DOHH2 (cell line): ENCODE measurements around the gene RNF213.

Experiments used
- H3F3A ChIP-seq: fragments of 200-600 bp; sonication (generic), shearing (Covaris generic); 2 replicates; pipeline ENCODE4 v1.6.0; 2016; ENCODE audit warnings: antibody characterized with exemption, mild to moderate bottlenecking; ENCODE audit not compliant: control insufficient read depth, insufficient read depth
- H3K27ac ChIP-seq: fragments of 200-600 bp; sonication (generic); 2 replicates; pipeline ENCODE4 v1.5.1; 2014; ENCODE audit warnings: low read depth, mild to moderate bottlenecking, low read length, moderate library complexity
- H3K27me3 ChIP-seq: fragments of 200-600 bp; sonication (generic); 2 replicates; pipeline ENCODE4 v1.6.1; 2014; ENCODE audit warnings: mild to moderate bottlenecking, low read length, mixed read lengths; ENCODE audit not compliant: control insufficient read depth
- H3K36me3 ChIP-seq: fragments of 200-600 bp; sonication (generic); 2 replicates; pipeline ENCODE4 v1.6.1; 2014; ENCODE audit warnings: mild to moderate bottlenecking, low read length, moderate library complexity, mixed read lengths; ENCODE audit not compliant: control insufficient read depth
- H3K4me1 ChIP-seq: fragments of 200-600 bp; sonication (generic); 2 replicates; pipeline ENCODE4 v1.6.1; 2014; ENCODE audit warnings: mild to moderate bottlenecking, low read length, mixed read lengths; ENCODE audit not compliant: control insufficient read depth
- H3K4me2 ChIP-seq: fragments of 200-600 bp; sonication (generic); 2 replicates; pipeline ENCODE4 v1.6.0; 2014; ENCODE audit warnings: mild to moderate bottlenecking, low read length, moderate library complexity
- H3K4me3 ChIP-seq: fragments of 200-600 bp; sonication (generic); 2 replicates; pipeline ENCODE4 v1.5.1; 2014; ENCODE audit warnings: mild to moderate bottlenecking, low read length, mixed read lengths
- H3K79me2 ChIP-seq: fragments of 200-600 bp; sonication (generic); 2 replicates; pipeline ENCODE4 v1.6.1; 2014; ENCODE audit warnings: mild to moderate bottlenecking, low read length, mixed read lengths; ENCODE audit not compliant: control insufficient read depth
- H3K9me2 ChIP-seq: fragments of 200-600 bp; sonication (generic); replicated peaks from 2 replicates; pipeline ENCODE4 v1.6.1; 2014; ENCODE audit warnings: mild to moderate bottlenecking, low read length, mixed read lengths; ENCODE audit not compliant: control insufficient read depth
- H3K9me3 ChIP-seq: fragments of 200-600 bp; sonication (generic); 2 replicates; pipeline ENCODE4 v1.6.1; 2014; ENCODE audit warnings: antibody characterized with exemption, low read length, mixed read lengths; ENCODE audit not compliant: control insufficient read depth, insufficient read depth
- H4K20me1 ChIP-seq: fragments of 200-600 bp; sonication (generic); 2 replicates; pipeline ENCODE4 v1.6.0; 2014; ENCODE audit warnings: low read depth, mild to moderate bottlenecking, antibody characterized with exemption, low read length, moderate library complexity; ENCODE audit not compliant: control insufficient read depth, insufficient read depth
- CTCF ChIP-seq: fragments of 200-600 bp; sonication (generic); IDR thresholded peaks from one replicate; pipeline ENCODE4 v1.5.1; 2014; ENCODE audit warnings: antibody characterized with exemption, mild to moderate bottlenecking, low read depth, low read length; ENCODE audit not compliant: poor library complexity, severe bottlenecking
- EZH2phosphoT487 ChIP-seq: fragments of 200-600 bp; sonication (generic); IDR thresholded peaks from 2 replicates; pipeline ENCODE4 v1.6.1; 2017; ENCODE audit warnings: borderline replicate concordance, mild to moderate bottlenecking, antibody characterized with exemption, low read length, moderate library complexity, mixed read lengths

RNF213 gene

DNA sequence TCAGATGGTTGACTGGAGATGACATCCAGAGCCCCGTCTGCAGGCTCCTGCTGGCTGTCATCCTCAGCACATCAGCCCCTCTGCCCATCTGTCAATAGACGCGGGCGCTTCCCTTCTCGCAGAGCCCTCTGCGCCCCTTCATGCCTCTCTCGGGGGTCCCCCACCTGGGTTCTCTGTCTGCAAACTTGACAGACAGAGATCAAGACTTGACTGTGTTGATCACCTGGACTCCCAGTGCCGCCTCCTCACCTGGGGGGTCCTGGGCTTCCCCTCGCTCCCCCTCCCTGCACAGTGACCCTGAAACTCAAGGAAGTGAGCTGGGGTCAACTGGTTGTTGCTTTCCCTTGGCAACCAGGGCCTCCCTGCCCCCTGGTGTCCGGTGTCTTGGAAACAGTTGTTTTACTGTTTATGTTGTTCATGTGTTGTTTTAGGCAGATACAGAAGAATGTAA is 31.9 kb downstream of the RNF213 start:
- H3F3A ChIP-seq = no peaks in the 10 kb centered on the region
- H3K4me2 ChIP-seq = no peak overlapping the region
- H3K9me3 ChIP-seq = no peaks in the 10 kb centered on the region
- H4K20me1 ChIP-seq = no peaks in the 10 kb centered on the region
- H3K9me2 ChIP-seq = no peaks in the 10 kb centered on the region
- no peaks in the 10 kb centered on the region for H3K36me3 ChIP-seq
- TF ChIP-seq EZH2phosphoT487 = no peak
- TF ChIP-seq CTCF = no peak
- H3K79me2 ChIP-seq = no peaks in the 10 kb centered on the region
- H3K27ac ChIP-seq = no peak overlapping the region
- H3K4me3 ChIP-seq = no peak overlapping the region
- no peaks in the 10 kb centered on the region for H3K27me3 ChIP-seq
- H3K4me1 ChIP-seq = no peaks in the 10 kb centered on the region

GRCh38 chr17:80294210-80294609 is 33.6 kb downstream of the RNF213 start:
- Histone ChIP-seq H3K79me2 (no peaks in the 10 kb centered on the region), H3K4me1 (no peaks in the 10 kb centered on the region), H4K20me1 (no peaks in the 10 kb centered on the region), H3F3A (no peaks in the 10 kb centered on the region), H3K9me2 (no peaks in the 10 kb centered on the region), H3K27me3 (no peaks in the 10 kb centered on the region), H3K4me2 (no peak overlapping the region), H3K4me3 (no peak overlapping the region), H3K27ac (no peak overlapping the region), H3K9me3 (no peaks in the 10 kb centered on the region), H3K36me3 (no peaks in the 10 kb centered on the region)
- TF ChIP-seq EZH2phosphoT487 (no peak), CTCF (no peak)

- H3K27ac ChIP-seq = no peak overlapping the region
- TF ChIP-seq EZH2phosphoT487 (no peak), CTCF (no peak)
- H3K36me3 ChIP-seq = no peaks in the 10 kb centered on the region
- H3F3A ChIP-seq = no peaks in the 10 kb centered on the region
- H4K20me1 ChIP-seq = no peaks in the 10 kb centered on the region
- H3K4me2 ChIP-seq = no peak overlapping the region
- no peaks in the 10 kb centered on the region for H3K4me1 ChIP-seq
- H3K9me2 ChIP-seq = no peaks in the 10 kb centered on the region
- H3K4me3 ChIP-seq = no peak overlapping the region
- H3K79me2 ChIP-seq = no peaks in the 10 kb centered on the region
- H3K27me3 ChIP-seq = no peaks in the 10 kb centered on the region
- H3K9me3 ChIP-seq = no peaks in the 10 kb centered on the region
These were observed 34.0 kb downstream of the RNF213 start for GRCh38 chr17:80294653-80295052.

DNA sequence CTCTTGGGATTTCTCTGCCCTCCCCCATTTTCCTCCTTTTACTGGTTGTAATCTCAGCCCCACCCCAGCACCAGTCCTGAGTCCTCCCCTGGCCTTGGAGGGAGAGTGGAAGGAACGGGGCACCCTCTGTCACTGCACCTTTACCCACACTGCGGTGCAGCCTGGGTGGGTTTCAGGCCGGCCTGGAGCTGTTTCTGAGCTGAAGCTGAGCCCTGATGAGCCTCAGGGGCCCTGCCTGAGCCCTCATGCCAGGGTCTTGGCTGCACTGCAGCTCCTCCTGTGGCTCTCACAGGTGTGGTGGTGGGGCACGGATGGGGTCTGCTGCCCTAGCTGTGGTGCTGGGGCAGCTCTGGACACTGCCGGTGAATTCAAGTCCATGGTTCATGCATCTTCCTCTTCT is 34.5 kb downstream of the RNF213 start:
- TF ChIP-seq CTCF (no peak), EZH2phosphoT487 (no peak)
- Histone ChIP-seq H3K27me3 (no peaks in the 10 kb centered on the region), H3F3A (no peaks in the 10 kb centered on the region), H3K4me1 (no peaks in the 10 kb centered on the region), H3K4me2 (no peak overlapping the region), H3K36me3 (no peaks in the 10 kb centered on the region), H3K9me3 (no peaks in the 10 kb centered on the region), H3K27ac (no peak overlapping the region), H3K4me3 (no peak overlapping the region), H3K9me2 (no peaks in the 10 kb centered on the region), H3K79me2 (no peaks in the 10 kb centered on the region), H4K20me1 (no peaks in the 10 kb centered on the region)
